CD8-positive, alpha-beta memory T cell (primary cell): Measurements from ENCODE around the gene ZNRF4. TPM values are rescaled to one million over a fixed set of nuclear protein-coding genes. Genes with fewer than 3 reads are reported as not detected.
"Not testable (repeated sequence)": the region's sequence is repeated elsewhere in the genome, so short reads cannot be mapped to it uniquely, and the experiment has no call there.

Experiments used
- CTCF ChIA-PET: fragments of 350-600 bp; sonication (Branson Sonifier 250); formaldehyde crosslinking; loops from one replicate; lab custom pipeline; 2021; ENCODE audit warnings: antibody characterized with exemption; lab: Charles Lee
- POLR2A ChIA-PET: fragments of 350-600 bp; sonication (Branson Sonifier 250); formaldehyde crosslinking; loops from one replicate; lab custom pipeline; 2021; ENCODE audit warnings: antibody characterized with exemption; lab: Charles Lee
- DNase-seq, 5 donors: peaks; one replicate each; pipeline versions ENCODE4 v3.0.0 to v3.0.0-alpha.2; 2020 to 2022; ENCODE audit warnings: mixed read lengths in 1 of 5
- H3K27ac ChIP-seq: one replicate; pipeline ENCODE4 v1.7.0; 2013; ENCODE audit warnings: low read depth, mild to moderate bottlenecking, low read length, moderate library complexity
- H3K27me3 ChIP-seq: 2 replicates; pipeline ENCODE4 v1.7.0; 2013; ENCODE audit warnings: low read length, mild to moderate bottlenecking; ENCODE audit not compliant: insufficient read depth, poor library complexity, severe bottlenecking
- H3K36me3 ChIP-seq: 2 replicates; pipeline ENCODE4 v1.7.0; 2013; ENCODE audit warnings: mild to moderate bottlenecking, low read length, moderate library complexity; ENCODE audit not compliant: insufficient read depth
- H3K4me1 ChIP-seq: 2 replicates; pipeline ENCODE4 v1.7.0; 2013; ENCODE audit warnings: mild to moderate bottlenecking, low read length, moderate library complexity; ENCODE audit not compliant: insufficient read depth
- H3K4me3 ChIP-seq: 2 replicates; pipeline ENCODE4 v1.7.0; 2013; ENCODE audit warnings: mild to moderate bottlenecking, low read length
- H3K9me3 ChIP-seq: 2 replicates; pipeline ENCODE4 v1.7.0; 2013; ENCODE audit warnings: mild to moderate bottlenecking, low read length
- H3K27ac Mint-ChIP-seq, 8 donors: one replicate each; pipeline ENCODE4 v1.8.0; 2020 to 2021; ENCODE audit warnings: mixed read lengths in 8 of 8, mild to moderate bottlenecking in 6 of 8, inconsistent platforms in 3 of 8, moderate library complexity in 3 of 8
- H3K27me3 Mint-ChIP-seq, 2 donors: one replicate each; pipeline ENCODE4 v1.8.0; 2020 to 2021; ENCODE audit warnings: mixed read lengths in 2 of 2, mild to moderate bottlenecking in 1 of 2, moderate library complexity in 1 of 2
- H3K36me3 Mint-ChIP-seq, 3 donors: one replicate each; pipeline ENCODE4 v1.8.0; 2020 to 2021; ENCODE audit warnings: mixed read lengths in 3 of 3, inconsistent platforms in 1 of 3, mild to moderate bottlenecking in 1 of 3
- H3K4me1 Mint-ChIP-seq, 3 donors: one replicate each; pipeline ENCODE4 v1.8.0; 2020 to 2021; ENCODE audit warnings: mixed read lengths in 3 of 3, inconsistent platforms in 1 of 3, mild to moderate bottlenecking in 1 of 3
- H3K4me3 Mint-ChIP-seq, 7 donors: one replicate each; pipeline ENCODE4 v1.8.0; 2020 to 2021; ENCODE audit warnings: mixed read lengths in 7 of 7, mild to moderate bottlenecking in 6 of 7, moderate library complexity in 4 of 7, inconsistent platforms in 2 of 7
- H3K9me3 Mint-ChIP-seq, 5 donors: one replicate each; pipeline ENCODE4 v1.8.0; 2020 to 2022; ENCODE audit warnings: mixed read lengths in 5 of 5, mild to moderate bottlenecking in 3 of 5, moderate library complexity in 2 of 5, inconsistent platforms in 1 of 5
- polyA plus RNA-seq: library from polyadenylated mRNA; unstranded; fragments of 300-500 nt; fragmentation: Illumina TruSeq; gene quantifications from one replicate; pipeline ENCODE4 v1.2.3, GENCODE V29; 2021
- total RNA-seq, 2 experiments: library from RNA; stranded (reverse); gene quantifications; one replicate each; pipeline ENCODE4 v1.2.3, GENCODE V29; 2021

Gene ZNRF4
- total and polyA plus RNA-seq, 3 experiments from 2014 or later, result not detected

DNA sequence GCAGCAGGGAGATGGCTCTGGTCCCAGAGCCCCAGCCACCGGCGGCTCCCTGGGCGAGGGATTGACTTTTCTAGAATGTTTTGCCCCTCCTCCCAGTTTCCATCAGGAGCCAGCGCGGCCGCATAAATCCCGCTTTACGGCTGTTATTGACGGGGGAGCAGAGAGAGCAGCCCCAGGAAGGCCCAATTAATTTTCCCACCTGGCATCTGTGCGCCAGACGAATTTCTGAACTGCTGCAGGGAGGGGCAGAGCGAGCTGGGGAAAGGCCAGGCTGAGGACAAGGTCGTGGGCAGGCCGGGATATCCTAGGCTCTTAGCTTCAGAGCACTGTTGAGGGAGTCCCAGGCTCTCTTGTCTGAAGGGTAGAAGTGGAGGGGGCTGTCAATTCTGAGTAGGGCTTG, 24.7 kb downstream of the ZNRF4 start:
- H3K4me1 Mint-ChIP-seq, result no peaks in the 10 kb centered on the region
- H3K9me3 ChIP-seq, result no peaks in the 10 kb centered on the region
- ChIA-PET POLR2A (no interaction called here), CTCF (no interaction called here)
- H3K4me1 ChIP-seq, result no peaks in the 10 kb centered on the region
- H3K27ac Mint-ChIP-seq, result no peak overlapping the region
- no peak overlapping the region for H3K4me3 ChIP-seq
- H3K4me3 Mint-ChIP-seq, result no peak overlapping the region
- peaks cover 0 to 4% (median 3%) of the 10 kb centered on the region in 3 donors for H3K36me3 Mint-ChIP-seq
- DNase-seq, result no peak
- no peak overlapping the region for H3K27ac ChIP-seq
- H3K27me3 ChIP-seq, result no peaks in the 10 kb centered on the region
- peaks cover 23 to 54% of the 10 kb centered on the region in 2 donors for H3K27me3 Mint-ChIP-seq
- peaks cover 2 to 8% (median 6%) of the 10 kb centered on the region in 5 donors for H3K9me3 Mint-ChIP-seq
- no peaks in the 10 kb centered on the region for H3K36me3 ChIP-seq

DNA sequence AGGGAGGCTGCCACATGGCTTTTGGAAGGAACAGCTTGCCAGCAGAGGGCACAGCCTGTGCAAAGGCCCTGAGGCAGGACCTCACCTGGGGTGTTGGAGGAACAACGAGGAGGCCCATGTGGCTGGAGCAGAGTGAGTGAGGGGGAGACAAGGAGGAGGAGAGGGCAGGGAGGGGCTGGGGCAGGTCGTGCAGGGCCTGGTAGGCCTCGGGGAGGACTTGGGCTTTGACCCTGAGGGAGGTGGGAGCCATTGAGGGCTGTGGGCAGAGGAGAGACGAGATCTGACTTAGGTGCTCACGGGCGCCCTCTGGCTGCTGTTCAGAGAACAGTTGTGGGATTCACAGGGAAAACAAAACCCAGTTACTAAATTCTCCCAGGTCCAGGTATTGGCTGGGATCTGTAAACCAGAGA, 25.2 kb downstream of the ZNRF4 start:
- Mint-ChIP-seq H3K27ac (no peak overlapping the region), H3K36me3 (peaks cover 0 to 4% (median 3%) of the 10 kb centered on the region in 3 donors), H3K4me1 (no peaks in the 10 kb centered on the region), H3K9me3 (peaks cover 2 to 8% (median 6%) of the 10 kb centered on the region in 5 donors), H3K4me3 (no peak overlapping the region), H3K27me3 (peaks cover 24 to 59% of the 10 kb centered on the region in 2 donors)
- no peaks in the 10 kb centered on the region for H3K4me1 ChIP-seq
- POLR2A ChIA-PET, result no interaction called here
- H3K27ac ChIP-seq, result no peak overlapping the region
- H3K9me3 ChIP-seq, result no peaks in the 10 kb centered on the region
- no peak overlapping the region for H3K4me3 ChIP-seq
- no peaks in the 10 kb centered on the region for H3K36me3 ChIP-seq
- H3K27me3 ChIP-seq, result no peaks in the 10 kb centered on the region
- DNase-seq, result no peak
- CTCF ChIA-PET, result no interaction called here

DNA sequence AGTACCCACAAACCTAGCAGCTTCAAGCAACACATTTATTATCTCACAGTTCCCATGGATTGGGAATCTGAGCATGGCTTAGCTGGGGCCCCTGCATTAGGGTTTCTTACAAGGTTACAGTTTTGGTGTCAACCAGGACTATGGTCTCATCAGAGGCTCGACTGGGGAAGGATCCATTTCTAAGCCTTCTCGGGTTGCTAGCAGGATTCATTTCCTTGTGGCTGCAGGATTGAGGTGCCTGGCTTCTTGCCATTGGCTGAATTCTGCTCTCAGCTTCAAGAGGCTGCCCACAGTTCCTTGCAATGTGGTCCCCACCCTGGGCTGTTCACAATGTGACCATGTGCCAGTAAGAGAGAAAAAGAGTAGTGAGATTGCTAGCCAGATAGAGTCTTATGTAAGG, 26.7 kb downstream of the ZNRF4 start:
- DNase-seq, result no peak
- H3K36me3 Mint-ChIP-seq, result peaks cover 0 to 4% (median 3%) of the 10 kb centered on the region in 3 donors
- Histone ChIP-seq H3K27me3 (no peaks in the 10 kb centered on the region), H3K36me3 (no peaks in the 10 kb centered on the region), H3K4me1 (no peaks in the 10 kb centered on the region), H3K4me3 (no peak overlapping the region), H3K9me3 (no peaks in the 10 kb centered on the region), H3K27ac (no peak overlapping the region)
- H3K4me3 Mint-ChIP-seq, result no peak overlapping the region
- no peak overlapping the region for H3K27ac Mint-ChIP-seq
- POLR2A ChIA-PET, result no interaction called here
- no peaks in the 10 kb centered on the region for H3K4me1 Mint-ChIP-seq
- H3K27me3 Mint-ChIP-seq, result peaks cover 22 to 64% of the 10 kb centered on the region in 2 donors
- peaks cover 2 to 8% (median 6%) of the 10 kb centered on the region in 5 donors for H3K9me3 Mint-ChIP-seq
- CTCF ChIA-PET, result no interaction called here

DNA sequence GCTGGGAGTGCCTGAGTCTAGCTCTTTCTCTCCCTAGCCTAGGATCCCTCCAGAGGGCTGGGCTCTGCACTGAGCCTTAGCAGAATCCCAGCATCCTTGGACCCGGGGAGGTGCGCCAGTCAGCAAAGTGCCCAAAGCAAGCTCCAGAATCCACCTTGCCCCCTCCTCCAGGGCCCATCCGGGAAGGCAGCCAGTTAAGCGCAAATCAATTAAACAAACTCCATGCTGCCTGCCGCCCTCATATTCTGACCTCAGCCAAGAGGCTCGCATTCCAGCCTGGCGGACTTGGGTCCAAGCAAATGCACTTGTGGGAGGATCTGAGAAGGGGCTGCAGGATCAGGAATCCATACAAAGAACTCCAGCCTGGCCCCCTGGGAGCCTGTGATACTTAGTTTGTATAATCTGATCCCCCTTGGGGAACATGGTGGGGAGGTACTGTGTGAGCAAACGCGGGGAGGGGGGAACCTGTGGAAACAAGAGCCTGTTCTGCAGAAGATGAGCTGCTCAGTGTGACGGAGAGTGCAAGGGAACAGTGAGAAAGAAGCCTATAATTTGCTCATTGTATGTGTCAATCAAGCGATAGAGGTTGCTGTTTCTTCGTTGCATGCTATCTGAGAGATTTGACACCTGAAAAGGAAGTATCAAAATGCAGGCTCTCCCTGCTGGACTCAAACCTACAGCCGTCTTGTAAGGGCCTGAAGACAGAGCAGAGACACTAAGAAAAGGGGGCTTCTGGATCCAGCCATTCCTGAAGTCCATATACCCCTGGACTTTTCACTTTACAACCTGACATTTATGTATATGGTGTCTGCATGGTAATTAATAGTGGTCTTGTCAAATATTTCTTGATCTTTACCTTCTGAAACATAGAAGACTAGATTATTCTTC, 29.4 kb downstream of the ZNRF4 start:
- Histone ChIP-seq H3K9me3 (no peaks in the 10 kb centered on the region), H3K4me3 (no peak overlapping the region), H3K36me3 (no peaks in the 10 kb centered on the region), H3K4me1 (no peaks in the 10 kb centered on the region), H3K27ac (no peak overlapping the region), H3K27me3 (no peaks in the 10 kb centered on the region)
- ChIA-PET POLR2A (no interaction called here), CTCF (no interaction called here)
- H3K36me3 Mint-ChIP-seq, result peaks cover 0 to 4% (median 3%) of the 10 kb centered on the region in 3 donors
- no peaks in the 10 kb centered on the region for H3K4me1 Mint-ChIP-seq
- peaks cover 2 to 8% (median 6%) of the 10 kb centered on the region in 5 donors for H3K9me3 Mint-ChIP-seq
- no peak overlapping the region for H3K27ac Mint-ChIP-seq
- DNase-seq, result no peak
- H3K27me3 Mint-ChIP-seq, result peaks cover 16 to 49% of the 10 kb centered on the region in 2 donors
- H3K4me3 Mint-ChIP-seq, result no peak overlapping the region

DNA sequence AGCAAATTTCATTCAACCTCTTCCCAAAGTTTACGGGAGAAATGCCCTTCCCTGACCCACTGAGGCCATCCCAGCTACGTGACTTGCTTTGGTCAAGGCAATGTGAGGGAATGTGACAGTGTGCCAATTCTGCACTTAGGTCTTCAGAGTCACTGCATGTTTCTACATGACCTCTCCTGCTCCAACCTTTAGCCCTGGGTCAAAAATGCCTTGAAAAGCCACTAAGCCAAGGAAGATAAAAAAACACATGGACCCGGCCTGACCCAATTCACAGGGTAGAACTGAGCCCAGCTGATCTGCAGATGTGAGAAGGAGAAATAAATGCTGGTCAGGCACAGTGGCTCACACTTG, 30.0 kb downstream of the ZNRF4 start:
- no peak overlapping the region for H3K4me3 Mint-ChIP-seq
- no peak overlapping the region for H3K27ac Mint-ChIP-seq
- Histone ChIP-seq H3K27me3 (no peaks in the 10 kb centered on the region), H3K4me3 (no peak overlapping the region), H3K36me3 (no peaks in the 10 kb centered on the region), H3K4me1 (no peaks in the 10 kb centered on the region), H3K27ac (no peak overlapping the region), H3K9me3 (no peaks in the 10 kb centered on the region)
- peaks cover 19 to 51% of the 10 kb centered on the region in 2 donors for H3K27me3 Mint-ChIP-seq
- peaks cover 0 to 4% (median 3%) of the 10 kb centered on the region in 3 donors for H3K36me3 Mint-ChIP-seq
- peaks cover 1 to 8% (median 6%) of the 10 kb centered on the region in 5 donors for H3K9me3 Mint-ChIP-seq
- no peaks in the 10 kb centered on the region for H3K4me1 Mint-ChIP-seq
- CTCF ChIA-PET, result no interaction called here
- POLR2A ChIA-PET, result no interaction called here
- no peak for DNase-seq

DNA sequence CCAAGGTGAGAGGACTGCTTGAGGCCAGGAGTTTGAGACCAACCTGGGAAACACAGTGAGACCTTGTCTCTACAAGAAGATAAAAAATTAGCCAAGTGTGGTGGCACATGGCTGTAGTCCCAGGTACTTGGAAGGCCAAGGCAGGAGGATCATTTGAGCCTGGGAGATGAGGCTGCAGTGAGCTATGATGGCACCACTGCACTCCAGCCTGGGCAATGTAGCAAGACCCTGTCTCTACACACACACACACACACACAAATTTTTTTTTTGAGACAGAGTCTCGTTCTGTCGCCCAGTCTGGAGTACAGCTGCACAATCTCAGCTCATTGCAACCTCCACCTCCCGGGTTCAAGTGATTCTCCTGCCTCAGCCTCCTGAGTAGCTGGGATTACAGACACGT, 30.4 kb downstream of the ZNRF4 start:
- H3K4me1 ChIP-seq, H3K4me3 ChIP-seq, H3K27me3 ChIP-seq, H3K4me1 Mint-ChIP-seq, H3K36me3 ChIP-seq, H3K9me3 ChIP-seq, CTCF ChIA-PET, H3K27ac ChIP-seq, H3K36me3 Mint-ChIP-seq, POLR2A ChIA-PET, H3K27ac Mint-ChIP-seq, H3K4me3 Mint-ChIP-seq, H3K9me3 Mint-ChIP-seq, DNase-seq: not testable (repeated sequence)
- peaks cover 21 to 51% of the 10 kb centered on the region in 2 donors for H3K27me3 Mint-ChIP-seq

DNA sequence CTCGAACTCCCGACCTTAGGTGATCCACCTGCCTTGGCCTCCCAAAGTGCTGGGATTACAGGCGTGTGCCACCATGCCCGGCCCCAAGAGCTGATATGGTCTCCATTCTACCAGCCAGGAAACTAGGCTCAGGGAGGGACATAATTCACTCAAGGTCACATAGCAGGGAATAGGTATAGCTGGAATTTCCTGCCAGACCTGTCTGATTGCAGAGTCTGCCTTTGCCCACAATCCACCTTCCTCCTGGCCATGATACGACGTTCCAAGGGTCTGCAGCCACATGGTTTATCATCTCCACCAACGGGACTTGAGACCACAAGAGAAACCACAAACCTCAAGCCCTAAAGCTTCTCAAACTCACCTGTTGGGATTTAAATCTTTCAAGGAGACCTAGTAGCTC, 32.0 kb downstream of the ZNRF4 start:
- no peaks in the 10 kb centered on the region for H3K27me3 ChIP-seq
- CTCF ChIA-PET, result no interaction called here
- H3K9me3 ChIP-seq, result no peaks in the 10 kb centered on the region
- POLR2A ChIA-PET, result no interaction called here
- Mint-ChIP-seq H3K4me3 (no peak overlapping the region), H3K27me3 (peaks cover 33 to 53% of the 10 kb centered on the region in 2 donors), H3K4me1 (no peaks in the 10 kb centered on the region), H3K36me3 (peaks cover 0 to 4% (median 3%) of the 10 kb centered on the region in 3 donors), H3K9me3 (peaks cover 0 to 9% (median 5%) of the 10 kb centered on the region in 5 donors), H3K27ac (no peak overlapping the region)
- no peaks in the 10 kb centered on the region for H3K36me3 ChIP-seq
- H3K27ac ChIP-seq, result no peak overlapping the region
- H3K4me3 ChIP-seq, result no peak overlapping the region
- no peak for DNase-seq
- no peaks in the 10 kb centered on the region for H3K4me1 ChIP-seq

DNA sequence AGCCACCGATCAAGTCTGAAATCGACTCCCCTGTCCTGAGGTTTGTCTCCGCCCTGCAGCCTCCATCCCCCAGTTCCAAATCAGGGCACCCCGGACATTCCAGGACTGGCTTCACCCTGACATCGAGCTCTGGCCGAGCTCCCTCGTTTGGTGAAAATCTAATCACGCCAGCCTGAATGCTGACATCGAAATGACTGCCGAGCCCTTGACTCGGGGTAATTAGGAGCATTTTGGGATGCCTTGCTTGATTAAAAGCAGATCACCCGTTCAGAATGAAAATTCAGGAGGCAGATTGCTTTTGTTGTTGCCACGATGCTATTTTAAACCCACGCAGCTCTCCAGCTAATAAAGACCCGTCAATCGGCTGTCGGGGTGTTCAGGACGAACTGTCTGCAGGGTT, 34.3 kb downstream of the ZNRF4 start:
- Histone ChIP-seq H3K27me3 (peaks cover 8% of the 10 kb centered on the region), H3K9me3 (no peaks in the 10 kb centered on the region), H3K36me3 (no peaks in the 10 kb centered on the region), H3K27ac (no peak overlapping the region), H3K4me3 (no peak overlapping the region), H3K4me1 (no peaks in the 10 kb centered on the region)
- peaks cover 42 to 48% of the 10 kb centered on the region in 2 donors for H3K27me3 Mint-ChIP-seq
- no peaks in the 10 kb centered on the region for H3K36me3 Mint-ChIP-seq
- no peak overlapping the region for H3K4me3 Mint-ChIP-seq
- no peaks in the 10 kb centered on the region for H3K4me1 Mint-ChIP-seq
- POLR2A ChIA-PET, result no interaction called here
- H3K27ac Mint-ChIP-seq, result no peak overlapping the region
- peaks cover 0 to 9% (median 0%) of the 10 kb centered on the region in 5 donors for H3K9me3 Mint-ChIP-seq
- no peak for DNase-seq
- CTCF ChIA-PET, result no interaction called here
